ENCODE data around the gene PAX7. TPM values are rescaled to one million over a fixed set of nuclear protein-coding genes. Genes with fewer than 3 reads are reported as not detected.
A peak's percentile ranks its signal among the peaks of the same experiment; 100 is the strongest.

The PAX7 gene
- polyA plus RNA-seq, 2 of the 4 experiments (the other 2 are of a cell fraction), result 0.23 to 0.48 TPM

GRCh38 chr1:18670121-18670867 is 39.6 kb downstream of the PAX7 start:
- POLR2A ChIA-PET, result no interaction called here
- WGBS (ENCODE audit: missing lambda C conversion rate), result 78% methylated on average over 10 of the region's 13 CpGs
- DNase-seq (ENCODE audit: low read depth in 1 of 2, low spot score in 1 of 2) (no peak), ATAC-seq (no peak), FAIRE-seq (no peak)
- Histone ChIP-seq H3K27ac (peak overlapping the region; percentile 89 to 97), H3K4me1 (peaks cover 63% of the 10 kb centered on the region), H3K9me3 (no peaks in the 10 kb centered on the region), H3K4me3 (no peak overlapping the region), H3K4me2 (peak overlapping the region; percentile 65)
- CTCF ChIA-PET, result interaction anchor here (0.8 to 3.6 kb wide), 4 partner anchors 12 to 73 kb away, joined by 3 to 24 read pairs (median 10); no protein-coding TSS in a partner anchor
- TF ChIP-seq RARB (CRISPR knock-in tag; IDR thresholded peaks at IDR 0.05) (no peak), RNF2 (IDR thresholded peaks at IDR 0.05; ENCODE audit: borderline replicate concordance, low read depth) (no peak), NFE2L2 (conservative IDR thresholded peaks at IDR 0.05; ENCODE audit: low read length) (no peak), CBX8 (IDR thresholded peaks at IDR 0.05) (no peak), CHD4 (IDR thresholded peaks at IDR 0.05; ENCODE audit: borderline replicate concordance) (no peak), TP53 (CRISPR knock-in tag; IDR thresholded peaks at IDR 0.05) (no peak), HEYL (CRISPR knock-in tag; IDR thresholded peaks at IDR 0.05) (no peak), BHLHE40 (IDR thresholded peaks at IDR 0.05; ENCODE audit: low read depth, low read length) (no peak), MAX (IDR thresholded peaks at IDR 0.05) (no peak), HES2 (IDR thresholded peaks at IDR 0.05) (no peak), JUNB (IDR thresholded peaks at IDR 0.05) (no peak), HOXB5 (CRISPR knock-in tag; IDR thresholded peaks at IDR 0.05) (no peak), ZSCAN20 (CRISPR knock-in tag; IDR thresholded peaks at IDR 0.05) (no peak), USF2 (IDR thresholded peaks at IDR 0.05) (no peak), FOSB (CRISPR knock-in tag; IDR thresholded peaks at IDR 0.05) (no peak), EP300 (IDR thresholded peaks at IDR 0.05) (no peak)

- H3K27ac ChIP-seq, result peak overlapping the region; percentile 89 to 97
- DNase-seq (ENCODE audit: low read depth in 1 of 2, low spot score in 1 of 2) (no peak), FAIRE-seq (no peak), ATAC-seq (no peak)
- WGBS (ENCODE audit: missing lambda C conversion rate), result 94% methylated on average over 5 of the region's 5 CpGs
- ChIA-PET POLR2A (no interaction called here), CTCF (interaction anchor here (2.8 to 3.6 kb wide), 2 partner anchors 11 to 74 kb away, joined by 15 to 24 read pairs; no protein-coding TSS in a partner anchor)
- peaks cover 63% of the 10 kb centered on the region for H3K4me1 ChIP-seq
- no peaks in the 10 kb centered on the region for H3K9me3 ChIP-seq
- peak overlapping the region; percentile 65; the same call in 2 of the 3 replicates for H3K4me2 ChIP-seq
- no peak overlapping the region for H3K4me3 ChIP-seq
- TF ChIP-seq KDM5A (IDR thresholded peaks at IDR 0.05) (no peak), MYC (IDR thresholded peaks at IDR 0.05; ENCODE audit: borderline replicate concordance, low read length) (no peak), CBX8 (IDR thresholded peaks at IDR 0.05) (no peak), USF2 (IDR thresholded peaks at IDR 0.05) (no peak), ELK1 (IDR thresholded peaks at IDR 0.05; ENCODE audit: low read depth, low read length) (no peak), MAX (IDR thresholded peaks at IDR 0.05) (no peak), HEYL (CRISPR knock-in tag; IDR thresholded peaks at IDR 0.05) (no peak)
Observed at GRCh38 chr1:18670868-18671225, 40.2 kb downstream of the PAX7 start.
